ENCODE data around the gene UNKL.

- no peak for TF ChIP-seq POLR2A (IDR thresholded peaks at IDR 0.05; ENCODE audit: low read length)
- no peak for TF ChIP-seq GATA1 (IDR thresholded peaks at IDR 0.05; ENCODE audit: low read depth, low read length)
Measured at GRCh38 chr16:1459967-1460366, 45.5 kb upstream of the UNKL start.
